ENCODE results near the gene CCDC68.
A peak's percentile ranks its signal among the peaks of the same experiment; 100 is the strongest.
"Not testable (repeated sequence)": the region's sequence is repeated elsewhere in the genome, so short reads cannot be mapped to it uniquely, and the experiment has no call there.

CCDC68 gene, protein sequence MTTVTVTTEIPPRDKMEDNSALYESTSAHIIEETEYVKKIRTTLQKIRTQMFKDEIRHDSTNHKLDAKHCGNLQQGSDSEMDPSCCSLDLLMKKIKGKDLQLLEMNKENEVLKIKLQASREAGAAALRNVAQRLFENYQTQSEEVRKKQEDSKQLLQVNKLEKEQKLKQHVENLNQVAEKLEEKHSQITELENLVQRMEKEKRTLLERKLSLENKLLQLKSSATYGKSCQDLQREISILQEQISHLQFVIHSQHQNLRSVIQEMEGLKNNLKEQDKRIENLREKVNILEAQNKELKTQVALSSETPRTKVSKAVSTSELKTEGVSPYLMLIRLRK

DNA sequence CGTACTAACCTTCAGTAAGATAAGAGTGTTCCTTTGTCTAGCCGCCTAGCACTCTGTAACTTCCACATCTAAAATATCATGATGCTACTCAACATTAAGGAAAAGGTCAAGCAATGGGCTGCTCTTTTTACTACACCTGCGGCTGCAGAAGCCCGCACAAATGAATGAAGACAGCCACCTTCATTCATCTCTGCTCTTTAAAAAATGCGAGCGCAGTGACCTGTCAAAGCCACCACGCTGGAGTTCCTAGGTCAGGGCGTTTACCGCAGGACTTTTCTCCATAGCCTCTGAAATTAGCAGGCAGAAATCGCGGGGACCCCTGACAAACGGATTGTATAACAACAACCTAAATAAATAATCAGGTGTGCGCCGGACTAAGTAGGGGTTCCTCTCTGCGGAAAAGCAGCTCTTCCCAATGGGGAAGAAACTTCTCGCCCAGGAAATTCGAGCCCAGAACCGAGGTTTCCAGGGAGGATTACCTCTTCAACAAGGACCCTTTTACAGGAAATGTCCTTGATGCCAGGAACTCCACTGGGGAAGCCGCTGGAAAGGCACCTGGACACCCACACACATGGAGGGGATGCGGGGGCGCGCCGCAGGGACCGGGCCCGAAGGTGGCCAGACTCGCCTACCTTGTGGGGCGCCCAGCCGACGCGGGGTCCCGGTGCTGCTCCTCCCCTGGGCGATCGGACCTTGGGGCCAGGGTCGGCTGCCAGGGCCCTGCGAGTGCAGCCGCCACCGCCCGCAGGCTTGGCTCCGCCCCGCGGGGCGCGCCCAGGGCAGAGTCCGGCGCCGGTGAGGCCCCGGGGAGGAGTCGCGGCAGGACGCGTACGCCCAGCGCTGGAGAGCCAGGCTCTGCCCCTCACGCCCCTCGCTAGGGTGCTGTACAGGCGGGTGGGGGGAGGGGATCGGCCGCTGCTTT, at the start of gene CCDC68:
Gene CCDC68, minus strand, starts transcription at position 758 of the 922 bp plus-strand sequence. CDS start 16,670 bp downstream, outside the sequence.
- DNase-seq: no peak

DNA sequence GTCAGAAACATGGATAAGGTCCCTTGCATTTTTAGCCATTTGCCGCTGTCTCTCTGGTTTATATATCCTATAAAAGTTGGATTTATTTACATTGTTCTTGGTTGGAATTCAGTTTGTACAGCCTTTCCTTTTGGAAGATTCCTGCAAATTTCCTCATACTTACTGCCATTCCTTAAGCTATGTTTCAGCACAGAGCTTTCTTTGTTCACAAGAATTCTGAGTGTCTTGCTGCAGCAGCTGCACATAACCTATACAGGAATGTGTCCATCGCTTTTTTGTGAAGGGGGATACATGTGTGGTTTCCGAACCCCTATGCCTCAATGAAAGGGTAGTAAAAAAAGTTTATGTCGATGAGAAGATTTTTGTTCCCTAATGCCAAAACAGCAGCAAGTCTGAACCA, 48.3 kb upstream of the CCDC68 start:
- no peak for DNase-seq

GRCh38 chr18:55003695-55004094, 44.4 kb upstream of the CCDC68 start:
- peak; percentile 10 for DNase-seq

- DNase-seq: no peak
Measured at GRCh38 chr18:55002261-55002660, 43.0 kb upstream of the CCDC68 start.

- no peak for DNase-seq
Measured at GRCh38 chr18:55001394-55002024, 42.2 kb upstream of the CCDC68 start.

DNA sequence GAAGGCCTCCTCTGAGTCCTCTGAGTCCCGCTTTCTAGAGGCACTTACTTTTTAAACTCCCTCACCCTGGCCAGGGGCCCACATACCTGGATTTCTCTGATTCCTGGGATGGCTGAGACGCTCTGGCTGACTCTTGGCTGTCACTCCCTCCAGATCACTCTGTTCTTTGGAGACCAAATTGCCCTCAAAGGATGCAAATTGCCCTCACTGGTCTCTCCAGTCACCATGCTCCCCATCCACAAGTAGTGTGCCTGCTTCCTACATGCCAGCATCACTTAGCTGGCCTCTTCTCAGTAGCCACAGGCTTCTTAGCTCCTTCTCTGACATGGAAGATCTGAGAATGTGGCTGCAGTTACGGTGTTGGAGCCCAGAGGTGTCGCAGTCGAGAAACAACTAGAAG, 41.3 kb upstream of the CCDC68 start:
- DNase-seq: no peak

DNA sequence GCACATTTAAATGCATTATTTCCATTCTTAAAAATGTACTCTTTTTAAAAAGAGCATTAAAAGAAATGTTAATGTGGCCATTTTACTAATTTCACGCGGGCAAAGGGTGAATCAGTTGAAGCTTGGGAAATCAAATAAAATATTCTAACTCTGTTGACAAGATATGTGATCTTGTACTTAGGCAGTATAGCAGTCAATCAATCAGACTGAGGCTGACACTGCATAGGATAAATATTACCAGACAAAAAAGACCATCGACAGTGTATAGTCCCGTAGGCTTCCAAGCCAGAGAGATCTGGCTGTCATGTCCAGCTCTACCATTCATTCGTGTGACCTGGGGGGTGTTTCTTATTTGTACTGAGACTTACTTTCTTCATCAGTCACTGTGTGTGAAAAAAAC, 39.8 kb upstream of the CCDC68 start:
- DNase-seq: no peak

DNA sequence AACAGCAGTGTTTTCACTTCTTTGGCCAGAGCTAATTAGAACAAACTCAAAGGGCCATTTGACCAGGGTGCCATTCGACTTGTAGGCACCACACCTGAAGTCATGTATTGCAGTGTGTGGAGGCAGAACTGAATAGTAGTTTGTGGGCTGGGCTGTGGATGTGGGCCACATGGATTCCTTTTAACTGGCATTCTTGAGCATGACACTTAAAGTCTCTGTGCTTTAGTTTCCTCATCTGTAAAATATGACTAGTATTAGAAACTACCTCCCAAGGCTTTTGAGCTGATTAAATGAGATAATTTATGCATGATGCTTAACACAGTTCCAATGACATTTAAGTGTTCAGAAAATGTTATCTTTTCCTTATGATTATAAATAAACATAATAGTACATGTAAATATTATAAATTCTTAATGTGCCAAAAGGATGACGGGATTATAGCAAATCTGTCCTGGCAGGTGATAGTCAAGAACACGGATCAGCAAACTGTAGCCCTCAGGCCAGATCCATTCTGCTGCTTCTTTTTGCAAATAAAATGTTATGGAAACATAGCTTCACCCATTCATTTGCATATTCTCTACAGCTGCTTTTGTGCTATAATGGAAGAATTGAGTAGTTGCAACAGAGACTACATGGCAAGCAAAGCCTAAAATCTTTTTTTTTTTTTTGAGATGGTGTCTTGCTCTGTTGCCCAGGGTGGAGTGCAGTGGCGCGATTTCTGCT, 36.3 kb upstream of the CCDC68 start:
- no peak for DNase-seq

DNA sequence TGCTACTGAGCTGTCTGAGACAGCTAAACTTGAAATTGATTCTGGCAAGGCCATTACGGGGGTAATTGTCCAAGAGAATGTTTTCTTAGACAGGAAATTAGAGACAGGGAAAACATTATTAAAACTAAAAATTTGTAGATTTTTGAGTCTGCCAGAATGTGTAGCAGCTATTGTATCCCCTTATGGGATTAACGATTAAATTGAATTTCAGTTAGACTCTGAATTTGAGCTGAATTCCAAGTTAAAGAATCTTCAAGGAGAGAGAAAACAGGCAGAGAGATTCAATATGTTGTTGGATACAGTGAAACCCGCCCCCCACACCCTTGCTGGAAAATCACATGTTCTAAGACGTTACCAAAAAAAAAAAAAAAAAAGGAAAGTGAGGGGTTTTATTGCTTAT, 32.7 kb upstream of the CCDC68 start:
- DNase-seq: no peak

GRCh38 chr18:54984908-54985307, 25.6 kb upstream of the CCDC68 start:
- no peak for DNase-seq

GRCh38 chr18:54983791-54984190, 24.5 kb upstream of the CCDC68 start:
- no peak for DNase-seq

- DNase-seq: peak; percentile 67
Measured at GRCh38 chr18:54983041-54983686, 23.9 kb upstream of the CCDC68 start.

- no peak for DNase-seq
Measured at GRCh38 chr18:54981076-54981475, 21.8 kb upstream of the CCDC68 start.

- no peak for DNase-seq
Measured at GRCh38 chr18:54975598-54975997, 16.3 kb upstream of the CCDC68 start.

DNA sequence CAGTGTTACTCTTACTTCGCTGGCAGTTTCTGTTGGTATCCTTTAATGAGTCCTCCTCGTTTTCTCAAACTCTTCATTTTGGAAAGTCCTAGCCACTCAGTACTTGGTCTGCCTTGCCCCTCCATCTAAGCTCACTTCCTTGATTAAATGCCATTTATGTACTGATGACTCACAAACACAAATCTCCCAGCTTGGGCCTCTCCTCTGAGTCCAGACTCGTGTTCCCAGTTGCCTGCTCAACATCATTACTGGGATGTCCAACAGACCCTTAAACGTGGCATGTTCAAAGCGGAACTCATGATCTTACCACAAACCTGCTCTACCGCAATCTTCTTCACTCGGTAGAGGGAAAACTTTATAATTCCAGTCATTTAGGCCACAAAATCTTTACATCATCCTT, 13.8 kb upstream of the CCDC68 start:
- DNase-seq: peak; percentile 2

GRCh38 chr18:54968807-54969206, 9.5 kb upstream of the CCDC68 start:
- peak; percentile 91 for DNase-seq

GRCh38 chr18:54968237-54968636, 9.0 kb upstream of the CCDC68 start:
- not testable (repeated sequence) for DNase-seq

- no peak for DNase-seq
Measured at GRCh38 chr18:54967786-54968185, 8.5 kb upstream of the CCDC68 start.

DNA sequence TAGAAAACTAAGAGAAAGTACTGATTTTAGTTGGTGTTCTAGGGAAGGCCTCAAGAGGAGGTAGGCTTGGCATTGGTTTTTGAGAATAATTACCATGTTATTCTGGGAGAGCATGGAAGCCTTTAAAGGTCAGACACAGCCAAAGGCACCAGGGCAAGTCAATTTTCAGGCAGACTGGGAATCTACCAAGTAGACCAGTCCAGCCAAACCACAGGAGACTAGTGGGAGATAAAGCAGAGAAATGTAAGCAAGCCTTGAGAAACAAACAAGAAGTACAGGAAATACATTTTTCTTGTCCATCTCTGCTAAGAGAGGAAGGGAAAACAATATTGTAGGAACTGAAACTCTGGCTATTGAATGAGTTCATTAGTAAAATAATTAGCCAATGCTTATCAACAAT, 5.5 kb upstream of the CCDC68 start:
- peak; percentile 62 for DNase-seq

- DNase-seq: no peak
Measured at GRCh38 chr18:54962919-54963645, 3.8 kb upstream of the CCDC68 start.

DNA sequence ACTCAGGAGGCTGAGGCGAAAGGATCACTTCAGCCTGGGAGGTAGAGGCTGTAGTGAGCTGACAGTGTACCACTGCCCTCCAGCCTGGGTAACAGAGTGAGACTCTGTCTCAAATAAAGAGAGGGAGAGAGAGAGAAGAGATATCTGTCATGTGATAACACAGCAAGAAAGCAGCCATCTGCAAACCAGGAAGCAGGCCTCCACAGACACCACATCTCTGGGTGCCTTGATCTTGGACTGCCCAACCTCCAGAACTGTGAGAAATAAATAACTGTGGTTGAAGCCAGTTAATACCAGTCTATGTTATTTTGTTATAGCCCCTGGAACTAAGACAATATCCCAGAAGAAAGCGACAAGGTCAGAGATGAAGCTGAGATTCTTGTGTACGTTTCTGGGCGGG, 2.6 kb upstream of the CCDC68 start:
- DNase-seq: no peak

GRCh38 chr18:54961016-54961423, 1.8 kb upstream of the CCDC68 start:
- DNase-seq: peak; percentile 79
